Brain microvascular endothelial cell (primary cell): Measurements from ENCODE around the gene BRPF1.
A peak's percentile ranks its signal among the peaks of the same experiment; 100 is the strongest.

Experiments
- DNase-seq: peaks from one replicate; pipeline ENCODE4 v3.0.0-alpha.2; 2020
- H3K27ac ChIP-seq: fragments of 250-450 bp; sonication (Bioruptor Pico); 2 replicates; pipeline ENCODE4 v1.5.1; 2020; ENCODE audit warnings: mild to moderate bottlenecking, moderate library complexity
- H3K27me3 ChIP-seq: fragments of 250-450 bp; sonication (Bioruptor Pico); replicated peaks from 2 replicates; pipeline ENCODE4 v1.5.1; 2020; ENCODE audit warnings: mild to moderate bottlenecking
- H3K36me3 ChIP-seq: fragments of 250-450 bp; sonication (Bioruptor Pico); replicated peaks from 2 replicates; pipeline ENCODE4 v1.5.1; 2020; ENCODE audit warnings: mild to moderate bottlenecking
- H3K4me3 ChIP-seq: 2 replicates; pipeline ENCODE4 v1.5.1; 2011; ENCODE audit warnings: low read depth, mild to moderate bottlenecking, control low read depth, low read length, moderate library complexity
- in situ Hi-C: cut with HindIII; loops from 2 replicates; pipeline ENCODE4 v1.10.0; 2017; ENCODE audit warnings: low sequenced_read_pairs, low pct_ligation_motif_present
- TF ChIP-seq, protein P1 (sequence below): IDR thresholded peaks from 2 replicates; pipeline ENCODE4 v1.5.1; 2011; ENCODE audit warnings: low read depth, mild to moderate bottlenecking, moderate library complexity, low read length, control low read depth, inconsistent platforms; ENCODE audit errors: missing control alignments

The BRPF1 gene

DNA sequence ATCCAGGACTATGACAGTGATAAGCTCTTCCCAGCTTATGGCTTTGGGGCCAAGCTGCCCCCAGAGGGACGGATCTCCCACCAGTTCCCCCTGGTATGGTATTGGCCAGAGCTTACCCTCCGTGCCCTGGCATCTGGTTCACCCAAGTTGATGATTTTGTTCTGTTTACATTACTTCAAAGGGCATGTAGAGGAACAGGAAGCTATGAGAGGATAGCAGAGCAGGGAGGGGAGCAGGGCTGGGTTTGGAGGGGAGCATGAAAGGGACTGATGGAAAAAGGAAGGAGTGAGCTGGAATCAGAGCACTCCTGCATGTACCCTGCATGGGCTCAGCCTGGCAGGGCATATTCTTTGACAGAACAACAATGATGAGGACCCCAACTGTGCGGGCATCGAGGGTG lies 13.4 kb upstream of the BRPF1 start:
- no peak for DNase-seq
- in situ Hi-C loops: no loop called here
- TF ChIP-seq, protein P1, sequence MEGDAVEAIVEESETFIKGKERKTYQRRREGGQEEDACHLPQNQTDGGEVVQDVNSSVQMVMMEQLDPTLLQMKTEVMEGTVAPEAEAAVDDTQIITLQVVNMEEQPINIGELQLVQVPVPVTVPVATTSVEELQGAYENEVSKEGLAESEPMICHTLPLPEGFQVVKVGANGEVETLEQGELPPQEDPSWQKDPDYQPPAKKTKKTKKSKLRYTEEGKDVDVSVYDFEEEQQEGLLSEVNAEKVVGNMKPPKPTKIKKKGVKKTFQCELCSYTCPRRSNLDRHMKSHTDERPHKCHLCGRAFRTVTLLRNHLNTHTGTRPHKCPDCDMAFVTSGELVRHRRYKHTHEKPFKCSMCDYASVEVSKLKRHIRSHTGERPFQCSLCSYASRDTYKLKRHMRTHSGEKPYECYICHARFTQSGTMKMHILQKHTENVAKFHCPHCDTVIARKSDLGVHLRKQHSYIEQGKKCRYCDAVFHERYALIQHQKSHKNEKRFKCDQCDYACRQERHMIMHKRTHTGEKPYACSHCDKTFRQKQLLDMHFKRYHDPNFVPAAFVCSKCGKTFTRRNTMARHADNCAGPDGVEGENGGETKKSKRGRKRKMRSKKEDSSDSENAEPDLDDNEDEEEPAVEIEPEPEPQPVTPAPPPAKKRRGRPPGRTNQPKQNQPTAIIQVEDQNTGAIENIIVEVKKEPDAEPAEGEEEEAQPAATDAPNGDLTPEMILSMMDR: no peak
- H3K27me3 ChIP-seq: peaks cover 3% of the 10 kb centered on the region
- no peaks in the 10 kb centered on the region for H3K36me3 ChIP-seq
- H3K4me3 ChIP-seq: no peak overlapping the region
- H3K27ac ChIP-seq: no peak overlapping the region

DNA sequence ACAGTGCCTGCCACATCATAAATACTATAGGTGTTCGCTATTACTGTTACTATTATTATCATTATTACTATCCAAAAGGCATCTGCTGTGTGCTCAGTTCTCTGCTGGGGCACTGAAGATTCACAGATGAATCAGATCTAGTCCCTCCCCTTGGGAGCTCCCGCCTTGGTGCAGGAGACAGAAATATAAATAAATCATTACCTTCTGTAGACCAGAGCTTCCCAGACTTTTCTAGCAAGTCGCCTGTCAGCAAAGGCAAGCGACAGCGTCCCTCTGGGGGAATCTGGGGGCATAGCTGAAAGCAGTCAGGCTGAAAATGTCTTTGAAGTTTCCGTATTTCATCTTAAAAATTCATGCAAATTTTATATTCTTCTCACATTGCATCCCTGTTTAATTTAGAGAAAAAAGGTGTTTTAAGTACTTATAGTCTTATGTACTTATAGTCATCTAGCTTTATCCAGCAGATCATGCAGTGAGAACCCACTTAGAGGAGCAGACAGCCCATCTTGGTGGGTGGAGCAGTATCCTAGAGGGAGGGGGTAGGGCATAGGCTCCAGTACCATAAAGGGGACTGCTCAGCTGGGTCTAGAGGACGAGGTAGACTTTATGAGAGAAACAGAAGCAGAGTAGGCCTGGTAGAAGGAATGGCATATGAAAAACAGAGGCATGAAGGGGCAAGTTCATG lies 10.4 kb upstream of the BRPF1 start:
- H3K27ac ChIP-seq: no peak overlapping the region
- H3K27me3 ChIP-seq: peaks cover 3% of the 10 kb centered on the region
- in situ Hi-C loops: no loop called here
- H3K36me3 ChIP-seq: no peaks in the 10 kb centered on the region
- DNase-seq: no peak
- TF ChIP-seq, protein P1: no peak
- no peak overlapping the region for H3K4me3 ChIP-seq

DNA sequence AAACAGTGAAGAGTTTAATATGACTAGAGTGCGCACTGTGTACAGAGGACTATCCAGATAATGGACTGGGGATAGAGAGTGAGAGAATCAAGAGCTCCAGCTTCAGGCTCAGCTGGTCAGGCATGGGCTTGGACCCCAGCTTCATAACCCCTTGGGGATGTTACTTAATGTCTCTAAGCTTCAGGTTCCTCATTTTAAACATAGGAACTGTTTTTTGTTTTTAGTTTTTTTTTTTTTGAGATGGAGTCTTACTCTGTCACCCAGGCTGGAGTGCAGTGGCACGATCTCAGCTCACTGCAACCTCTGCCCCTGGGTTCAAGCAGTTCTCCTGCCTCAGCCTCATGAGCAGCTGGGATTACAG lies 9.9 kb upstream of the BRPF1 start:
- no peaks in the 10 kb centered on the region for H3K36me3 ChIP-seq
- no peak for DNase-seq
- no peak overlapping the region for H3K27ac ChIP-seq
- TF ChIP-seq, protein P1: no peak
- peaks cover 3% of the 10 kb centered on the region for H3K27me3 ChIP-seq
- no peak overlapping the region for H3K4me3 ChIP-seq
- in situ Hi-C loops: no loop called here

DNA sequence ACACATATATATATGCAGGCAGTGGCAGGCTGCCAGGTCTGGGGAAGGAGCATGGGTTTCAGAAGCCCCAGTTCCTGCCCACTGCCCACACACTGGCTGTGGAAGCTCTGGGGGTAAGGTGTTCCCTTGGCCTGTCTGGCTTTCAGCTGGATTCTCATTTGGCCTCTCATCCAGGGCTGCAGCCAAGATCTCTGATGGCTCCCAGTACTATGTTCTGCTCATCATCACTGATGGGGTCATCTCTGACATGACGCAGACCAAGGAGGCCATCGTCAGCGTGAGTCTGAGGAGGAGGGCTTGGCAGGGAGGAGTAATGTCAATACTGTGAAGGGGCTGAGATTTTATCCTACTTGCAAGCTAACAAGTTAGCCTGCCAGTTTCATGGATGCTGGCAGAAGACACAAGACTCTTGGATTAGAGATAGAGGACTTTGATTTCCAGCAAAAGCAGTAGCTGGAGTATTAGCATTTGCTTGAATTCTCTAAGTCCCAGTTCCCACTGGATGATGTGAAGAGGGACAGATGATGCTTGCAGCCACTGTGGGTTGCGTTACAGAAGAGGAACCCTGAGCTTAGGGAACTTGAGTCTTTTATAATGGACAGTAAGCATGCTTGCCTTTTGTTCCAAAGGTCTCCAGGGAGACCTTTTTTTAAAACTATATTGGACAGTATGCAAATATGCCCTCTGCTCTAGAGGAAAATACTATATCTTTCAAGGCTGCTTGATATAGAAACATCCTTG lies 5.6 kb upstream of the BRPF1 start:
- Histone ChIP-seq H3K27me3 (peaks cover 3% of the 10 kb centered on the region), H3K27ac (no peak overlapping the region), H3K36me3 (no peaks in the 10 kb centered on the region), H3K4me3 (no peak overlapping the region)
- DNase-seq: no peak
- TF ChIP-seq, protein P1: no peak
- in situ Hi-C loops: no loop called here

DNA sequence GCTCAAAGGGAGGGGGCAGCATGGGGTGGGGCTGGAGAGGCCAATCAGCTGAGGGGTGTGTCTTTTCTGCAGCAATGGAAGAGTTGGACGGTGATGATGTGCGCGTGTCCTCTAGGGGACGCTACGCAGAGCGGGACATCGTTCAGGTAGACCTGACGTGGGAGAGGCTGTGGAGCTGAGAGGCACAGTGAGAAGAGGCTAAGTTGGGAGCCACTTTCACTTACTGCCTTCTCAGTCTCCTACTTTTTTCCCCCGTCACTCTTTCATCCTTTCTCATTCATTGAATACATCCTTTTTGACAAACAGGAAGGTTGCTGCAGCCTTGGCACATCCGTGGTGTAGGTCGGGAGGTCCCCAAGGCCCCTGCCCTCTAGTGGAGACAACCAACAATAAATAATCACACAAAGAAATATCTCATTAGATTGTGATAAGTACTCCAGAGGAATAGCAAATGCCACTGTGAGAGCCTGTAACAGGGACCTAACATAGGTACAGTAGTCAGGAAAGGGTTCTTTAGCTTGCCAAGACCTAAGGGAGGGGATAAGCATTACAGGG lies 4.4 kb upstream of the BRPF1 start:
- TF ChIP-seq, protein P1: peak; percentile 50
- H3K4me3 ChIP-seq: no peak overlapping the region
- no peaks in the 10 kb centered on the region for H3K36me3 ChIP-seq
- DNase-seq: no peak
- no peaks in the 10 kb centered on the region for H3K27me3 ChIP-seq
- H3K27ac ChIP-seq: no peak overlapping the region
- in situ Hi-C loops: no loop called here

DNA sequence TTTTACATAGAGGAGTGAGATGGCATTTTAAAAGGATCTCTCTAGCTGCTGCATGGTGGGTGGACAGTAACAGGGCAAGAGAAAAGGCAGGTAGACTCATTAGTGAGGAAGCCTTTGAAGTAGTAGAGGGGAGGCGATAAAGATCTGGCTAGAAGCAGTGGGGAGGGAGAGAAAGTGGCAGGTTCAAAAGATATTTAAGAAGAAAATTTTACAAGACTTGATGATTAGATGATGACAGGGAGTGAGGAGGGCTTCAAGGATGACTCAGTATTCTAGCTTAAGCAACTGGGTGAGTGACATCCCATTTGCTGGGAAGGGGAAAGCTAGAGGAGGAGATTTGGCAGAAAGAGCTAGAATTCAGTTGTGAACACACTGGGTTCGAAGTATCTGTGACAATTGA lies 3.8 kb upstream of the BRPF1 start:
- H3K27me3 ChIP-seq: no peaks in the 10 kb centered on the region
- DNase-seq: no peak
- in situ Hi-C loops: no loop called here
- H3K36me3 ChIP-seq: no peaks in the 10 kb centered on the region
- TF ChIP-seq, protein P1: no peak
- no peak overlapping the region for H3K4me3 ChIP-seq
- H3K27ac ChIP-seq: no peak overlapping the region
